22Rv1 (cell line): ENCODE results near the gene GRIA1.

Experiments used
- H3K27ac ChIP-seq: fragments of 450-650 bp; 2 replicates; pipeline ENCODE4 v1.5.1; 2017
- CTCF ChIP-seq: fragments of 450-650 bp; IDR thresholded peaks from 2 replicates; pipeline ENCODE4 v1.5.1; 2017; ENCODE audit warnings: mild to moderate bottlenecking
- ZFX ChIP-seq: fragments of 450-650 bp; IDR thresholded peaks from 2 replicates; pipeline ENCODE4 v1.6.1; 2017; ENCODE audit warnings: antibody characterized with exemption, borderline replicate concordance

Gene GRIA1

GRCh38 chr5:153630546-153630945, 140.1 kb downstream of the GRIA1 start:
- TF ChIP-seq ZFX (no peak), CTCF (no peak)
- H3K27ac ChIP-seq: no peak overlapping the region

DNA sequence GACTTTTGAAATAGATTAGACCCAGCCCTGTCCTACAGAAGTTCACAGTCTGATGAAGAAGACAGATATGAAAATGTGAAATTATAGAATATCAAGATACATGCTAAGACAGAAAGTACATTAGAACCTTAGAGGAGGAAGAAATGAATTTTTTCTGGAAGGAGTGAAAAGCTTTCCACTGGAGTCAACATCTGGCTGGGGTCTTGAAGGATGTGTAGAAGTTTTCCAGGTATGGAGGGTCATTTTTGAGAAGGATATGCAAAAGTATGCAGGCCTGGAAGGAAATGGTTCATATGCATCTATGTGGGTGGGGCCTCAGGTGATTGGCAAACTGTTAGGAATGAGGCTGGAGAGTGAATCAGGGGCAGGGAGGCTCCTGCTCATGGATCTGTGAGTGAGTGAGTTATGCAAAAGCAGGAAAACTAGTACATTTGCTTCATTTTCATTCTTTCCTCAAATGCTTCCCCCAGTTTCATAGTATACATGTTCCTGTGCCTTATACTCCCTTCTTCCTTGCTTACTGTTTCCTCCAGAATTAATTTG, 142.3 kb downstream of the GRIA1 start:
- TF ChIP-seq ZFX: no peak
- TF ChIP-seq CTCF: no peak
- no peak overlapping the region for H3K27ac ChIP-seq

GRCh38 chr5:153636670-153637451, 146.4 kb downstream of the GRIA1 start:
- no peak overlapping the region for H3K27ac ChIP-seq
- no peak for TF ChIP-seq ZFX
- TF ChIP-seq CTCF: no peak

DNA sequence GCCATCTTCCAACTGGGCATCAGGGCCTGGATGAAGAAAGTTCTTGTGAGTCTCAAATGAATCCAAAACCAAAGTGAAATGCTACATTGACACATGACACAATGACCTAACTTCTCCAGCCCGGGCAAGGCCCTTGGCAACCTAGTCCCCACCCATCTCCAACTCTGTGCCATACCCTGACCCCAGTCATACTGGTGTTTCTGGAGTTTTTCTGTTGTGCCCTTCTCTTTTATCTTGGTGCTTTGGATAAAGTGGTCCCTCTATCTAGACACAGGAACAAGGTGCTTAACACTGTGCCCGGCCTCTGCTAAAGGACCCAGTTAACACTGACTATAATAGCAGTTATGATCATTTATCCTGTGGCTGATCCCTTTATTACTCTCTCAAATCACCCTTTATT, 149.8 kb downstream of the GRIA1 start:
- no peak for TF ChIP-seq ZFX
- TF ChIP-seq CTCF: no peak
- no peak overlapping the region for H3K27ac ChIP-seq

DNA sequence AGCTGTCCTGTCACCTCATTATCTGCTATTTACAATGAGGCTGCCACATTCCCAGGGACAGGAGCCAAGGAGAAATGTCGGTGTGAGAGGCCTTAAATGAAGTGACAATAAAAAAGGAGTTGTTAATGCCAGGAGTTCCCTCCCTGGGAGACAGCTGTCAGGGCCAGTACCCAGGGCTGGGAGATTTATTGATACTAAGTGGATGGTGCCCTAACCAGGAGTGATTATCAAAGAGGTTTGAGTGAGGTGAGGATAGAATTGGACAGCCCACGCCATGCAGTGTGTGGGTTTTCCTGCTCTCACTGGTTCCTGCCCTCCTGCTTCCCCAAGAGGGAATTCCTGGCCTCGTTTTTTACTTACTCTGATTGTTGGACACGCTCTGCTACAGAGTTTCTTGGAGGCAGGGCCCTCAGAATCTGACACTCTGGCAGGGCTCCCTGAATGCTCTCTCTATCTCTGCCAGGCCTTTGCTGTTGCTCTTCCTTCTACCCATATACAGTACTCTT, 150.8 kb downstream of the GRIA1 start:
- H3K27ac ChIP-seq: no peak overlapping the region
- no peak for TF ChIP-seq ZFX
- TF ChIP-seq CTCF: no peak

DNA sequence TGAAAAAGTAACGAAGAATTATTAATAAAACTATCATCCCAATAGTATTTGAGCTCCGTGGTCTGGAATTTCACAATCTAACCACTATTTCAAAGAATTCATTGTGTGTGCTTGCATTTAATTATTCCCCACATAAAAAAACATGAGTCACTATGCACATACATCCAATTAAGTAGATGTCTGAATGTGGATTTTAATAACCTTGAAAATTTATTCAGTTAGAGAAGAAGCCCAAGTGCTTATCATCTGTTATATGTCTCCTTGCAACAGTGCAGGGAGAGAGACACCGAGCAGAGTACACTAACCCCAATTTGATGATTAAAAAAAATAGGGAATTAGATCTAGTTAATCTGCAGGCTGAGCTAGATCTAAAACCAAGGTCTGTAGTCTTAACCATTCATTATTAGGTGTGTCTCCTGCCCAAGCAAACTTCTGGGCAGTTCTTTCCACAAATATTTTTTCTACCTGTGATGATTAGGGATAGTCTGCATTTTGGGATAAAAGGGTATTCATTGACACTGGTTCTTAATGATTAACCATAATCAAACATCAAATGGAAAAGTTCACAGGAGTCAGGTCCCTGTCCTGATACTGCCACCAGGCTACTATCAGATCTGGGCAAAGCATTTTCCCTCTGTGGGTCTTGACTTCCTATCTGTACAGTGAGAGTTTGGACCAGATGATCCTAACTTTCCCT, 164.2 kb downstream of the GRIA1 start:
- no peak overlapping the region for H3K27ac ChIP-seq
- TF ChIP-seq ZFX: no peak

GRCh38 chr5:153655201-153655510, 164.7 kb downstream of the GRIA1 start:
- H3K27ac ChIP-seq: no peak overlapping the region
- TF ChIP-seq ZFX (no peak), CTCF (no peak)
